22Rv1 (cell line): ENCODE data around the gene LCOR.

Source experiments
- CTCF ChIP-seq: fragments of 450-650 bp; IDR thresholded peaks from 2 replicates; pipeline ENCODE4 v1.5.1; 2017; ENCODE audit warnings: mild to moderate bottlenecking
- ZFX ChIP-seq: fragments of 450-650 bp; IDR thresholded peaks from 2 replicates; pipeline ENCODE4 v1.6.1; 2017; ENCODE audit warnings: antibody characterized with exemption, borderline replicate concordance

- TF ChIP-seq CTCF (no peak), ZFX (no peak)
These were observed 57.5 kb downstream of the LCOR start for GRCh38 chr10:96889415-96890171.
